A673 (cell line): ENCODE results near the gene CRIP3. TPM values are rescaled to one million over a fixed set of nuclear protein-coding genes. Genes with fewer than 3 reads are reported as not detected.

Experiments
- BruUV-seq: library from RNA; stranded (reverse); fragments of 400-500 nt; replicated peaks from 2 replicates; lab custom pipeline; 2021; lab: Mats Ljungman, UMichigan
- CTCF ChIA-PET: fragments of 300-600 bp; sonication (Branson Sonifier 250); formaldehyde crosslinking; loops from one replicate; lab custom pipeline; 2022; ENCODE audit warnings: antibody characterized with exemption; lab: Charles Lee
- POLR2A ChIA-PET: fragments of 300-600 bp; sonication (Branson Sonifier 250); formaldehyde crosslinking; loops from one replicate; lab custom pipeline; 2022; ENCODE audit warnings: antibody characterized with exemption; ENCODE audit not compliant: low non-redundant PET; lab: Charles Lee
- DNase-seq: peaks from one replicate; pipeline ENCODE4 v3.0.0-alpha.2; 2015; ENCODE audit warnings: low spot score
- H3K27ac ChIP-seq: fragments of 200-600 bp; sonication (generic); 2 replicates; pipeline ENCODE4 v1.5.1; 2016; ENCODE audit warnings: mixed run types, low read depth, mild to moderate bottlenecking, mixed read lengths, antibody characterized with exemption, low read length; ENCODE audit not compliant: poor library complexity, severe bottlenecking
- H3K27me3 ChIP-seq: fragments of 200-600 bp; sonication (generic); replicated peaks from 2 replicates; pipeline ENCODE4 v1.6.1; 2017; ENCODE audit warnings: mixed run types, low read depth, mild to moderate bottlenecking, mixed read lengths, antibody characterized with exemption, low read length; ENCODE audit not compliant: insufficient read depth, poor library complexity
- H3K36me3 ChIP-seq: fragments of 200-600 bp; sonication (generic); 2 replicates; pipeline ENCODE4 v1.6.1; 2016; ENCODE audit warnings: mixed run types, mild to moderate bottlenecking, mixed read lengths, antibody characterized with exemption, low read length; ENCODE audit not compliant: insufficient read depth, poor library complexity, severe bottlenecking
- H3K4me1 ChIP-seq: fragments of 200-600 bp; sonication (generic); 2 replicates; pipeline ENCODE4 v1.6.1; 2017; ENCODE audit warnings: mixed run types, mild to moderate bottlenecking, mixed read lengths, antibody characterized with exemption, low read length; ENCODE audit not compliant: insufficient read depth, poor library complexity, severe bottlenecking
- H3K4me3 ChIP-seq: fragments of 200-600 bp; sonication (generic); 2 replicates; pipeline ENCODE4 v1.5.1; 2016; ENCODE audit warnings: low read depth, mixed run types, mild to moderate bottlenecking, mixed read lengths, low read length; ENCODE audit not compliant: poor library complexity, severe bottlenecking
- H3K9me3 ChIP-seq: fragments of 200-600 bp; sonication (generic); 2 replicates; pipeline ENCODE4 v1.6.1; 2016; ENCODE audit warnings: mixed run types, low read depth, mild to moderate bottlenecking, mixed read lengths, antibody characterized with exemption, low read length; ENCODE audit not compliant: poor library complexity, severe bottlenecking
- EZH2 ChIP-seq: fragments of 200-600 bp; sonication (generic); IDR thresholded peaks from 2 replicates; pipeline ENCODE4 v1.6.1; 2017; ENCODE audit warnings: borderline replicate concordance, low read depth, mild to moderate bottlenecking, mixed read lengths, antibody characterized with exemption, low read length; ENCODE audit not compliant: poor library complexity, severe bottlenecking
- intact Hi-C: fragments of 100-400 bp; cut with micrococcal nuclease; formaldehyde crosslinking; loops from one replicate; pipeline ENCODE4 v1.10.0; 2022; ENCODE audit not compliant: unreplicated experiment
- total RNA-seq: library from RNA; stranded (reverse); gene quantifications from 2 replicates; pipeline ENCODE4 v1.2.3, GENCODE V29; 2021
- TF ChIP-seq, protein P1 (sequence below): fragments of 300-800, 200-600 bp; sonication (generic); conservative IDR thresholded peaks from 2 replicates; pipeline ENCODE4 v1.5.1; 2017; ENCODE audit warnings: low read depth, mild to moderate bottlenecking, antibody characterized with exemption, low read length, moderate library complexity, mixed read lengths

Gene CRIP3
- total RNA-seq, 1 experiment from 2014 or later = 2.4 TPM

DNA sequence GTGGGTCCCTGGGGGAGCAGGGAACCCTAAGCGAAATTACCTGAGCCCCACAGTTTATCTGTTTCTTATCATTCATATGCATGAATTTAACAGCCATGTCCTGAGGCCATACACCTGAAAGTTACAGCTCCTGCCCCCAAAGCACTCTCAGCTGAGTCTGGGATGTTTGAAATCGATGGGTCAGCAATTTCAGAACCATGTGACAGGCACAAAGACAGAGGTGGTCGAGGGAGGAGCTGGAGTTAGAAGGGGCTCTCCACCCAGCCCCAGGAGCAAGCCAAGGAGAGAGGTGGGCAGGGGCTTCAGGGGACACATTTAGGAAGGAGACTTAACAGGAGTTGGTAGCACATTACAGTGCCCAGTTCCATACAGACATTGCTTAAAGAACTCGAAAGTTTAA is 50.4 kb downstream of the CRIP3 start:
- no peaks in the 10 kb centered on the region for H3K9me3 ChIP-seq
- no peak for DNase-seq
- no peaks in the 10 kb centered on the region for H3K36me3 ChIP-seq
- POLR2A ChIA-PET = no interaction called here
- H3K4me3 ChIP-seq = no peak overlapping the region
- intact Hi-C loops = no loop called here
- TF ChIP-seq, protein P1, sequence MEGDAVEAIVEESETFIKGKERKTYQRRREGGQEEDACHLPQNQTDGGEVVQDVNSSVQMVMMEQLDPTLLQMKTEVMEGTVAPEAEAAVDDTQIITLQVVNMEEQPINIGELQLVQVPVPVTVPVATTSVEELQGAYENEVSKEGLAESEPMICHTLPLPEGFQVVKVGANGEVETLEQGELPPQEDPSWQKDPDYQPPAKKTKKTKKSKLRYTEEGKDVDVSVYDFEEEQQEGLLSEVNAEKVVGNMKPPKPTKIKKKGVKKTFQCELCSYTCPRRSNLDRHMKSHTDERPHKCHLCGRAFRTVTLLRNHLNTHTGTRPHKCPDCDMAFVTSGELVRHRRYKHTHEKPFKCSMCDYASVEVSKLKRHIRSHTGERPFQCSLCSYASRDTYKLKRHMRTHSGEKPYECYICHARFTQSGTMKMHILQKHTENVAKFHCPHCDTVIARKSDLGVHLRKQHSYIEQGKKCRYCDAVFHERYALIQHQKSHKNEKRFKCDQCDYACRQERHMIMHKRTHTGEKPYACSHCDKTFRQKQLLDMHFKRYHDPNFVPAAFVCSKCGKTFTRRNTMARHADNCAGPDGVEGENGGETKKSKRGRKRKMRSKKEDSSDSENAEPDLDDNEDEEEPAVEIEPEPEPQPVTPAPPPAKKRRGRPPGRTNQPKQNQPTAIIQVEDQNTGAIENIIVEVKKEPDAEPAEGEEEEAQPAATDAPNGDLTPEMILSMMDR = no peak
- no peak for TF ChIP-seq EZH2
- CTCF ChIA-PET = no interaction called here
- H3K4me1 ChIP-seq = no peaks in the 10 kb centered on the region
- BruUV-seq = no TSS peak
- no peaks in the 10 kb centered on the region for H3K27me3 ChIP-seq
- no peak overlapping the region for H3K27ac ChIP-seq

GRCh38 chr6:43257367-43258145 is 51.1 kb downstream of the CRIP3 start:
- TF ChIP-seq EZH2 = no peak
- TF ChIP-seq, protein P1 = no peak
- no peak overlapping the region for H3K4me3 ChIP-seq
- no peaks in the 10 kb centered on the region for H3K36me3 ChIP-seq
- H3K27ac ChIP-seq = no peak overlapping the region
- BruUV-seq = no TSS peak
- intact Hi-C loops = no loop called here
- POLR2A ChIA-PET = no interaction called here
- no peaks in the 10 kb centered on the region for H3K27me3 ChIP-seq
- H3K9me3 ChIP-seq = no peaks in the 10 kb centered on the region
- no peaks in the 10 kb centered on the region for H3K4me1 ChIP-seq
- DNase-seq = no peak
- CTCF ChIA-PET = no interaction called here

DNA sequence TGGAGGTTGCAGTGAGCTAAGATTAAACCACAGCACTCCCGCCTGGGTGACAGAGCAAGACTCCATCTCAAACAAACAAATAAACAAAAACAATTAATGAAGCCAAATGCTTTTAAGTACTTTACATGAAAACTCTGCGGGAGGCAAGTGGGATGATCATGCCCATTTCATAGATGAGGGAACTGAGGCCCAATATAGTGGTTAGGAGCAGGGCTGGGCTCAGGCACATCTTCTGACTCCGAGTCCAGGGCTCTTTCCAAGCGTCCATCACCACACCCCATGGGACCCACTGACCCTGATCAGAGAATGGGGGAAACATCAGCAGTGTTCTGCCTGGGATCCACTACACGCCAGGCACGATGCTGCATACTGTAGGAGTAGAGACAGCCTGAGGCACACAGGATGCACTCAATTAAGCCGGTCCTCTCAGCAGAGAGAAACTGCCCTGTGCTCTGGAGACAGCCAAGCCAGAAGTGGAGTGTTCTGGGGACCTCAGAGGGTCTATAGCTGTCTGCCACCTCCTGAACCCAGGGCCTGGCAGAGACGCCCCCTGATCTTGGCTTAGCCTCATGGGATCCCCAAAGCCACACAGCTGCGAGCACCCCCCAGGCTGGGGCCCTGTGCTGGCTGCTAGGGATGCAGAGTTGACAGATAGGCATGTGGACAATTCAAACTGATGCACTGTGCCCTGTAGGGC is 51.8 kb downstream of the CRIP3 start:
- POLR2A ChIA-PET = no interaction called here
- DNase-seq = no peak
- Histone ChIP-seq H3K27ac (no peak overlapping the region), H3K27me3 (no peaks in the 10 kb centered on the region), H3K4me1 (peaks cover under 1% of the 10 kb centered on the region), H3K9me3 (no peaks in the 10 kb centered on the region), H3K4me3 (no peak overlapping the region), H3K36me3 (no peaks in the 10 kb centered on the region)
- CTCF ChIA-PET = no interaction called here
- intact Hi-C loops = no loop called here
- TF ChIP-seq, protein P1 = no peak
- TF ChIP-seq EZH2 = no peak
- BruUV-seq = no TSS peak

Other genes with a start within 250 kb of the CRIP3 start
- gene MRPL2, start 249.4 kb downstream of the CRIP3 start, total RNA-seq = 95.8 and 127 TPM in 2 replicates
- 21.3 and 35.6 TPM in 2 replicates for gene KLC4, start 249.2 kb downstream of the CRIP3 start, total RNA-seq
- 84.5 and 95.8 TPM in 2 replicates for gene PTK7, start 232.5 kb downstream of the CRIP3 start, total RNA-seq
- gene SRF, start 137.6 kb downstream of the CRIP3 start, total RNA-seq = 28.7 and 33.2 TPM in 2 replicates
- 38.7 and 50.7 TPM in 2 replicates for gene CUL9, start 126.6 kb downstream of the CRIP3 start, total RNA-seq
- gene DNPH1, start 79.3 kb downstream of the CRIP3 start, total RNA-seq = 55.1 and 69.4 TPM in 2 replicates
- gene TTBK1, start 65.3 kb downstream of the CRIP3 start, total RNA-seq = not detected in 2 replicates
- not detected in 2 replicates for gene SLC22A7, start 10.6 kb downstream of the CRIP3 start, total RNA-seq
- 22.6 and 23.8 TPM in 2 replicates for gene ZNF318, start 60.8 kb upstream of the CRIP3 start, total RNA-seq
- 37.5 and 46.4 TPM in 2 replicates for gene ABCC10, start 118.7 kb upstream of the CRIP3 start, total RNA-seq
- 0.37 and 0.67 TPM in 2 replicates for gene DLK2, start 146.7 kb upstream of the CRIP3 start, total RNA-seq
- gene TJAP1, start 168.7 kb upstream of the CRIP3 start, total RNA-seq = 39.1 and 46.0 TPM in 2 replicates
- 0.58 and 0.94 TPM in 2 replicates for gene LRRC73, start 201.5 kb upstream of the CRIP3 start, total RNA-seq
- gene YIPF3, start 208.1 kb upstream of the CRIP3 start, total RNA-seq = 75.1 and 84.2 TPM in 2 replicates
- gene POLR1C, start 208.3 kb upstream of the CRIP3 start, total RNA-seq = 64.1 and 75.4 TPM in 2 replicates